Hepatocyte (in vitro differentiated cells): Measurements from ENCODE around the gene PCDHGA7.

Experiments used
- CTCF ChIP-seq: fragments of 200-600 bp; sonication (generic); IDR thresholded peaks from 2 replicates; pipeline ENCODE4 v1.5.1; 2016; ENCODE audit warnings: antibody characterized with exemption, mild to moderate bottlenecking; ENCODE audit not compliant: poor library complexity
- EZH2phosphoT487 ChIP-seq: fragments of 200-600 bp; sonication (generic); IDR thresholded peaks from one replicate; pipeline ENCODE4 v1.6.1; 2018; ENCODE audit warnings: antibody characterized with exemption, mild to moderate bottlenecking, low read depth, moderate library complexity; ENCODE audit not compliant: unreplicated experiment, severe bottlenecking

GRCh38 chr5:141349917-141350619 lies 32.5 kb upstream of the PCDHGA7 start, which contains the start of gene PCDHGB1:
- TF ChIP-seq EZH2phosphoT487 (no peak), CTCF (no peak)
